ENCODE measurements around the gene MMS22L.

Gene MMS22L

GRCh38 chr6:97141756-97142155, 141.3 kb downstream of the MMS22L start:
- Histone ChIP-seq H3K9ac (ENCODE audit: low read length) (no peak overlapping the region), H3K4me3 (ENCODE audit: low read length) (no peak overlapping the region), H3K4me1 (ENCODE audit: control insufficient read depth, insufficient read depth, low read length) (no peaks in the 10 kb centered on the region), H3K36me3 (ENCODE audit: control insufficient read depth, insufficient read depth, low read length, severe bottlenecking) (no peaks in the 10 kb centered on the region), H3K27me3 (replicated peaks; ENCODE audit: control insufficient read depth, insufficient read depth, low read length) (no peaks in the 10 kb centered on the region), H3K9me3 (ENCODE audit: control insufficient read depth, low read length) (no peaks in the 10 kb centered on the region)
- no peak for DNase-seq (ENCODE audit: low read depth)

DNA sequence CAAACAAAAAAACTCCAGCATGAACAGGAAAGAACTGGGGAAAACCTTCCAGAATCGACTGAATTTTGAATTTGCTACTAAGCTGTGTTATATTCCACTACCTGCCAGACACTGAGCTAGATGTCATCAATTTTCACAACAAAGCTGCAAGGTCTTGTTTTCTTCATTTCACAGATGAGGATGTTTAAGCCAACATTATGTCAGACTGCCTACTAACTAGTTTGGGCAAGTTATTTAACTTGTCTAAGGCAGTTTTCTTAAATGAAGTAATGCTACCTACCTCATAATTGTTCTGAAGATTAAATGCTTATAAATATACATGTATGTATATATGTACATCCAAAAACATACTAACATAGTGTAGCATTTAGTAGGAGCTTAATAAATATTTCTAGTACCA, 144.4 kb downstream of the MMS22L start:
- Histone ChIP-seq H3K9me3 (ENCODE audit: control insufficient read depth, low read length) (no peaks in the 10 kb centered on the region), H3K4me1 (ENCODE audit: control insufficient read depth, insufficient read depth, low read length) (no peaks in the 10 kb centered on the region), H3K4me3 (ENCODE audit: low read length) (no peak overlapping the region), H3K27me3 (replicated peaks; ENCODE audit: control insufficient read depth, insufficient read depth, low read length) (no peaks in the 10 kb centered on the region), H3K36me3 (ENCODE audit: control insufficient read depth, insufficient read depth, low read length, severe bottlenecking) (no peaks in the 10 kb centered on the region), H3K9ac (ENCODE audit: low read length) (no peak overlapping the region)
- DNase-seq (ENCODE audit: low read depth) = no peak

- Histone ChIP-seq H3K4me3 (ENCODE audit: low read length) (no peak overlapping the region), H3K9ac (ENCODE audit: low read length) (no peak overlapping the region), H3K4me1 (ENCODE audit: control insufficient read depth, insufficient read depth, low read length) (no peaks in the 10 kb centered on the region), H3K9me3 (ENCODE audit: control insufficient read depth, low read length) (no peaks in the 10 kb centered on the region), H3K27me3 (replicated peaks; ENCODE audit: control insufficient read depth, insufficient read depth, low read length) (no peaks in the 10 kb centered on the region), H3K36me3 (ENCODE audit: control insufficient read depth, insufficient read depth, low read length, severe bottlenecking) (no peaks in the 10 kb centered on the region)
- no peak for DNase-seq (ENCODE audit: low read depth)
Measured at GRCh38 chr6:97136626-97137358, 146.2 kb downstream of the MMS22L start.

DNA sequence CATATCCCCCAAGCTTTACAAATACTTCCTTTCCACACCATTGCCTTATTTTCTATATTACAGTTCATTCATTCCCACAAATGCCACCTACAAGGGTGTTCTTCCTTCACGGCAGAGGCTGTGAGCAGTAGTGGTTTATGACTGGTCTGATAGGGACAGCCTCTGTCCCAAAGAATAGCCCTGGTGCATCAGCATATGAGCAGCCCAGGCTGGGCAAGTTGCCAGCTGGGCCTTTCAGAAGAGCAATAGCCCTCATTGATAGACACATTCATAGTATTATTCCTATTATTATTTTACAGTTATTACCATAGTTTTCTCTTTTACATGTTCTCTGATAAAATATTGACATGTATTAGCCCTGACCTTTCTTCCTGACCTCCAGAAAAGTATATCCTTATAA, 149.9 kb downstream of the MMS22L start:
- DNase-seq (ENCODE audit: low read depth) = no peak
- H3K4me1 ChIP-seq (ENCODE audit: control insufficient read depth, insufficient read depth, low read length) = no peaks in the 10 kb centered on the region

DNA sequence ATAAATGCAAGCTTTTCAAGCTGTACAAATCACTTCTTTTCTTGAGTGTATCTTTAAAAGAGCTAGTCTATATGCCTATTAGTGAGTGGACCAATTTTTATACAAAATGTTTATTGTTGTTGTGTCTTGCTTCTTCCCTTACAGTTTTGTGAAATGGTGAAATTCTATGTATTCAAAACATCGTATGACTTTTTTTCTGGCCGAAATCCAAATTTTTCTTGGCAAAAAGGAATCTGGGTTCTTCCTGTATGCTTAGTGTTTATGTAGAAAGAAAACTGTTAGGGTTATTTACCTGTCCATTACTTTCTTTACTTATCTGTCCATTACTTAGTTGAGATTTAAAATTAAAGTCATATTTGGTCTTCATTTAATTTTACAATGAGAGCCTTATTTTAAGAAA, 153.9 kb downstream of the MMS22L start:
- Histone ChIP-seq H3K4me1 (ENCODE audit: control insufficient read depth, insufficient read depth, low read length) (no peaks in the 10 kb centered on the region), H3K4me3 (ENCODE audit: low read length) (no peak overlapping the region), H3K36me3 (ENCODE audit: control insufficient read depth, insufficient read depth, low read length, severe bottlenecking) (no peaks in the 10 kb centered on the region), H3K27me3 (replicated peaks; ENCODE audit: control insufficient read depth, insufficient read depth, low read length) (no peaks in the 10 kb centered on the region), H3K9ac (ENCODE audit: low read length) (no peak overlapping the region), H3K9me3 (ENCODE audit: control insufficient read depth, low read length) (no peaks in the 10 kb centered on the region)
- peak; percentile 6 for DNase-seq (ENCODE audit: low read depth)

More for the DNA sequence above, 149.9 kb downstream of the MMS22L start:
- Histone ChIP-seq H3K27me3 (replicated peaks; ENCODE audit: control insufficient read depth, insufficient read depth, low read length) (no peaks in the 10 kb centered on the region), H3K9ac (ENCODE audit: low read length) (no peak overlapping the region), H3K9me3 (ENCODE audit: control insufficient read depth, low read length) (no peaks in the 10 kb centered on the region), H3K36me3 (ENCODE audit: control insufficient read depth, insufficient read depth, low read length, severe bottlenecking) (no peaks in the 10 kb centered on the region), H3K4me3 (ENCODE audit: low read length) (no peak overlapping the region)

DNA sequence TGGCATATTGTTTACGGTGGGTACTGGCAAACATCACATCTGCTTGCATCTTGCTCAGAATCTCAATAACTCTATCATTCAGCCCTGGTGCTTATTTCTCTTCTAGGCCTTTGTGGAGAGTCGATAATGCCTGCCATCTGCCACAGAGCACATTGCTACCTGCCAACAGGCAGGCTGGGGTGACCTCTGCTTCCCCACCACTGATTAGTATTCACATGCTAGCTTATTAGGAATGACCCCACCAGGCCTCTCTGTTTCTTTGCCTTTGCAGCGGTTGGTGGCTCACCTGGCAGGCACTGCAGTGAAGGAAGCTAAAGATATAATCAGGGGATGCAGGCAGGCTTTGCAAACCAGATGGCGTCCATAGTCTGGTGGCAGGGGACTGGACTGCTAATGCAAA, 154.5 kb downstream of the MMS22L start:
- H3K9ac ChIP-seq (ENCODE audit: low read length) = no peak overlapping the region
- no peaks in the 10 kb centered on the region for H3K36me3 ChIP-seq (ENCODE audit: control insufficient read depth, insufficient read depth, low read length, severe bottlenecking)
- no peak overlapping the region for H3K4me3 ChIP-seq (ENCODE audit: low read length)
- DNase-seq (ENCODE audit: low read depth) = no peak
- H3K27me3 ChIP-seq (replicated peaks; ENCODE audit: control insufficient read depth, insufficient read depth, low read length) = no peaks in the 10 kb centered on the region
- H3K9me3 ChIP-seq (ENCODE audit: control insufficient read depth, low read length) = no peaks in the 10 kb centered on the region
- H3K4me1 ChIP-seq (ENCODE audit: control insufficient read depth, insufficient read depth, low read length) = no peaks in the 10 kb centered on the region

DNA sequence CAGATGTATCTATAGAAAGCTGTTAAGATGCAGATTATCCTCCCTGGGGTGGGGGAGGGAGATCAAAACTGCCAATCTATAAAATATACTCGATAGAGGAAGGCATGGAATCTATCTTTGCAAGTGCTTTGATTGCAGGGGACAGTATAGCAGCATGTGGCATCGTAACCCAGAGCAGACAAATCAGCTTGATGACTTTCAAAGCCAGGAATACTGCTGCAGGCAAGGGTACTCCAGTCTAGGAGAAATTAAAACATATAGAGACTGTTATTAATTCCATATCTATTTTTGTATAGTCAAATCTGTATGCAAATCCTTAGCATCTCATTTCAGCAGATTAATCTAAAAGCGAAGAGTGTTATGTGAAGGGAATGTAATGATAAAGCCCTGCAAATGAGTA, 159.4 kb downstream of the MMS22L start:
- Histone ChIP-seq H3K36me3 (ENCODE audit: control insufficient read depth, insufficient read depth, low read length, severe bottlenecking) (no peaks in the 10 kb centered on the region), H3K27me3 (replicated peaks; ENCODE audit: control insufficient read depth, insufficient read depth, low read length) (peaks cover 7% of the 10 kb centered on the region), H3K4me3 (ENCODE audit: low read length) (no peak overlapping the region), H3K4me1 (ENCODE audit: control insufficient read depth, insufficient read depth, low read length) (no peaks in the 10 kb centered on the region), H3K9ac (ENCODE audit: low read length) (no peak overlapping the region), H3K9me3 (ENCODE audit: control insufficient read depth, low read length) (peaks cover 9% of the 10 kb centered on the region)
- DNase-seq (ENCODE audit: low read depth) = no peak

GRCh38 chr6:97123112-97123511, 159.9 kb downstream of the MMS22L start:
- H3K36me3 ChIP-seq (ENCODE audit: control insufficient read depth, insufficient read depth, low read length, severe bottlenecking) = no peaks in the 10 kb centered on the region
- DNase-seq (ENCODE audit: low read depth) = no peak
- no peak overlapping the region for H3K9ac ChIP-seq (ENCODE audit: low read length)
- peaks cover 8% of the 10 kb centered on the region for H3K27me3 ChIP-seq (replicated peaks; ENCODE audit: control insufficient read depth, insufficient read depth, low read length)
- no peaks in the 10 kb centered on the region for H3K4me1 ChIP-seq (ENCODE audit: control insufficient read depth, insufficient read depth, low read length)
- H3K9me3 ChIP-seq (ENCODE audit: control insufficient read depth, low read length) = peaks cover 9% of the 10 kb centered on the region
- no peak overlapping the region for H3K4me3 ChIP-seq (ENCODE audit: low read length)

DNA sequence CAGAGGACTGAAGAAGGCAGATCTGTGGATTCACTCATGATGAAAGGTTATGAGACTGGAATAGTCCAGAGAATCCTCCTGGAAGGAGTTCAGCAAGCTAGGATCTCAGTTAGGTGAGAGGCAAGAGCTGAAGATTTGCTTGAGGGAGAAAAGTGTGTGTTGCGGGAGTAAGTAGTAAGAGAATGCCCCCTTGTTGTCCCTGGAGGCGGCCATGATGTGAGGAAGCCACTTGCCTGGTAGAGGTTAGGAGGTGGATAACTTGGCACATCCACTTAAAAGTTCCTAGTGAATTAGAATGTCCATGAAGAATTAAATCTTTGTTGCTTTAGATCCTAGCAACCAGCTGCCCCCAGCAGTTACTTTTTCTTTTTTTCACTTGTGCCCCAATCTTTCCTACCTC, 162.5 kb downstream of the MMS22L start:
- Histone ChIP-seq H3K36me3 (ENCODE audit: control insufficient read depth, insufficient read depth, low read length, severe bottlenecking) (no peaks in the 10 kb centered on the region), H3K4me3 (ENCODE audit: low read length) (no peak overlapping the region), H3K9me3 (ENCODE audit: control insufficient read depth, low read length) (peaks cover 9% of the 10 kb centered on the region), H3K9ac (ENCODE audit: low read length) (no peak overlapping the region), H3K27me3 (replicated peaks; ENCODE audit: control insufficient read depth, insufficient read depth, low read length) (peaks cover 8% of the 10 kb centered on the region), H3K4me1 (ENCODE audit: control insufficient read depth, insufficient read depth, low read length) (no peaks in the 10 kb centered on the region)
- no peak for DNase-seq (ENCODE audit: low read depth)

GRCh38 chr6:97114645-97115044, 168.4 kb downstream of the MMS22L start:
- no peaks in the 10 kb centered on the region for H3K9me3 ChIP-seq (ENCODE audit: control insufficient read depth, low read length)
- H3K9ac ChIP-seq (ENCODE audit: low read length) = no peak overlapping the region
- peaks cover 14% of the 10 kb centered on the region for H3K27me3 ChIP-seq (replicated peaks; ENCODE audit: control insufficient read depth, insufficient read depth, low read length)
- no peak overlapping the region for H3K4me3 ChIP-seq (ENCODE audit: low read length)
- no peaks in the 10 kb centered on the region for H3K4me1 ChIP-seq (ENCODE audit: control insufficient read depth, insufficient read depth, low read length)
- no peaks in the 10 kb centered on the region for H3K36me3 ChIP-seq (ENCODE audit: control insufficient read depth, insufficient read depth, low read length, severe bottlenecking)
- DNase-seq (ENCODE audit: low read depth) = no peak

- Histone ChIP-seq H3K4me1 (ENCODE audit: control insufficient read depth, insufficient read depth, low read length) (no peaks in the 10 kb centered on the region), H3K4me3 (ENCODE audit: low read length) (no peak overlapping the region), H3K27me3 (replicated peaks; ENCODE audit: control insufficient read depth, insufficient read depth, low read length) (peaks cover 6% of the 10 kb centered on the region), H3K36me3 (ENCODE audit: control insufficient read depth, insufficient read depth, low read length, severe bottlenecking) (no peaks in the 10 kb centered on the region), H3K9ac (ENCODE audit: low read length) (no peak overlapping the region), H3K9me3 (ENCODE audit: control insufficient read depth, low read length) (no peaks in the 10 kb centered on the region)
- no peak for DNase-seq (ENCODE audit: low read depth)
Measured at GRCh38 chr6:97113170-97113569, 169.8 kb downstream of the MMS22L start.

DNA sequence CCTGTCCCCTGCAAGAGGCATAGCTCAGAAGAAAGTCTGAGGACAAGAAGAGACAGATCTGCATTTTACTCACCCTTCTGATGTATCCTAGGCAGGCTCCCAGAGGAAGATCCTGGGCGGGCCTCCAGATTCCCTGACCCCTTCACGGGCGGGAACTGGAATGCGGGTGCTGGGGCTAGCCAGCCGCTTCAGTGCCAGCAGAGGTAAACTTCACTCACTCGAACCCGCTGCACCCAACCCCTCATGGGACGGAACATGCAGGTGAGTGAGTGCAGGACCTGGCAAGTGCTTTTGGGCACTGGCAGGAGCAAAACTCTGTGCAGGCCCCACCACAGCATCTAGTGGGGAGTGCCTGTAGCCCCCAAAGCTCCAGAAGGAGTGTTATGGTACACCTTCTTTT, 171.8 kb downstream of the MMS22L start:
- H3K9ac ChIP-seq (ENCODE audit: low read length) = no peak overlapping the region
- DNase-seq (ENCODE audit: low read depth) = no peak
- H3K36me3 ChIP-seq (ENCODE audit: control insufficient read depth, insufficient read depth, low read length, severe bottlenecking) = no peaks in the 10 kb centered on the region
- no peak overlapping the region for H3K4me3 ChIP-seq (ENCODE audit: low read length)
- H3K27me3 ChIP-seq (replicated peaks; ENCODE audit: control insufficient read depth, insufficient read depth, low read length) = peaks cover 6% of the 10 kb centered on the region
- H3K9me3 ChIP-seq (ENCODE audit: control insufficient read depth, low read length) = no peaks in the 10 kb centered on the region
- no peaks in the 10 kb centered on the region for H3K4me1 ChIP-seq (ENCODE audit: control insufficient read depth, insufficient read depth, low read length)
